SK-N-MC (cell line): Measurements from ENCODE around the gene PCYT2.

ENCODE experiments used
- DNase-seq: peaks from one replicate; pipeline ENCODE4 v3.0.0-alpha.2; 2011; ENCODE audit warnings: low read depth, low spot score
- H3K27ac ChIP-seq: fragments of 200-600 bp; sonication (generic); 2 replicates; pipeline ENCODE4 v1.5.1; 2016; ENCODE audit warnings: mixed run types
- H3K36me3 ChIP-seq: fragments of 200-600 bp; sonication (generic); 2 replicates; pipeline ENCODE4 v1.6.1; 2017; ENCODE audit warnings: antibody characterized with exemption, low read length, mixed read lengths; ENCODE audit not compliant: insufficient read depth
- H3K4me3 ChIP-seq: fragments of 200-600 bp; sonication (generic); 2 replicates; pipeline ENCODE4 v1.5.1; 2016
- H3K9ac ChIP-seq: fragments of 200-600 bp; sonication (generic); 2 replicates; pipeline ENCODE4 v1.8.0; 2017; ENCODE audit warnings: mixed run types, mixed read lengths; ENCODE audit not compliant: insufficient read length
- H3K9me3 ChIP-seq: fragments of 200-600 bp; sonication (generic); 2 replicates; pipeline ENCODE4 v1.6.1; 2017; ENCODE audit warnings: low read depth, mild to moderate bottlenecking, antibody characterized with exemption, low read length, moderate library complexity, mixed read lengths
- EZH2 ChIP-seq: fragments of 200-600 bp; sonication (generic); IDR thresholded peaks from one replicate; pipeline ENCODE4 v1.6.1; 2017; ENCODE audit warnings: antibody characterized with exemption
- FOXP2 ChIP-seq: optimal IDR thresholded peaks from 2 replicates; pipeline ENCODE3; 2011; ENCODE audit warnings: mild to moderate bottlenecking, moderate library complexity; ENCODE audit not compliant: insufficient read depth; ENCODE audit errors: extremely low read length, control extremely low read depth
- POLR2AphosphoS5 ChIP-seq: IDR thresholded peaks from 2 replicates; pipeline ENCODE4 v1.6.1; 2012; ENCODE audit warnings: mild to moderate bottlenecking, low read depth, low read length, borderline replicate concordance

The PCYT2 gene

GRCh38 chr17:81948635-81949378 is 37.6 kb upstream of the PCYT2 start:
- H3K36me3 ChIP-seq: no peaks in the 10 kb centered on the region
- H3K27ac ChIP-seq: no peak overlapping the region
- H3K9ac ChIP-seq: no peak overlapping the region
- H3K4me3 ChIP-seq: no peak overlapping the region
- TF ChIP-seq FOXP2 (no peak), POLR2AphosphoS5 (no peak), EZH2 (no peak)
- no peak for DNase-seq
- H3K9me3 ChIP-seq: no peaks in the 10 kb centered on the region

GRCh38 chr17:81947189-81947588 is 36.0 kb upstream of the PCYT2 start, which contains the start of gene MYADML2:
MYADML2 (minus strand) TSS chr17:81947233; CDS start chr17:81941741, 5,492 bp downstream.
- no peak within 1 kb of the TSS for H3K27ac ChIP-seq
- H3K9me3 ChIP-seq: no peaks in the 10 kb centered on the region
- no peak within 1 kb of the TSS for H3K9ac ChIP-seq
- no peak within 1 kb of the TSS for H3K4me3 ChIP-seq
- no peaks in the 10 kb centered on the region for H3K36me3 ChIP-seq
- no peak for DNase-seq
- TF ChIP-seq EZH2: no peak
- no peak for TF ChIP-seq POLR2AphosphoS5
- TF ChIP-seq FOXP2: no peak

GRCh38 chr17:81944858-81945257 is 33.7 kb upstream of the PCYT2 start:
- TF ChIP-seq POLR2AphosphoS5 (no peak), EZH2 (no peak), FOXP2 (no peak)
- Histone ChIP-seq H3K9ac (no peak overlapping the region), H3K9me3 (no peaks in the 10 kb centered on the region)

DNA sequence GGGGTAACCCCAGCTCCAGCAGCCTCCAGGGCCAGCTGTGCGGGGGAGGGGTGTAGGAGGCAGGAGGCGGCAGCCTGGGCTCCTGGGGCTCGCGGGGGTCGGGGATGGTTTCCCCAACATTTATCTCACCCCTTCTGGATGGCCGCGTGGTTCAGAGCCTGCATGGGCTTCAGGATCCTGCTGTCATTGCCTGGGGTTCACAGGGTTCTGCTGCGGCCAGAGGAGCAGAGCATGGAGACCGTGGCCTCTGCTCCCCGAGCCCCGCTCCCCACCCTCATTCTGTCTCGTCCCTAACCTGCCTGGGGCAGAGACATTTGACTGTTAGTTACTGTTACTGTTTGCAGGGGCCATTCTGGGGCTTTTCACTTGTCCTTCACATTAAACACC is 31.0 kb upstream of the PCYT2 start:
- Histone ChIP-seq H3K36me3 (no peaks in the 10 kb centered on the region), H3K27ac (no peak overlapping the region), H3K4me3 (no peak overlapping the region), H3K9ac (no peak overlapping the region), H3K9me3 (no peaks in the 10 kb centered on the region)
- DNase-seq: no peak
- TF ChIP-seq POLR2AphosphoS5: no peak
- no peak for TF ChIP-seq EZH2

More at GRCh38 chr17:81944858-81945257, 33.7 kb upstream of the PCYT2 start:
- H3K36me3 ChIP-seq: no peaks in the 10 kb centered on the region
- no peak overlapping the region for H3K27ac ChIP-seq
- no peak overlapping the region for H3K4me3 ChIP-seq
- DNase-seq: no peak

DNA sequence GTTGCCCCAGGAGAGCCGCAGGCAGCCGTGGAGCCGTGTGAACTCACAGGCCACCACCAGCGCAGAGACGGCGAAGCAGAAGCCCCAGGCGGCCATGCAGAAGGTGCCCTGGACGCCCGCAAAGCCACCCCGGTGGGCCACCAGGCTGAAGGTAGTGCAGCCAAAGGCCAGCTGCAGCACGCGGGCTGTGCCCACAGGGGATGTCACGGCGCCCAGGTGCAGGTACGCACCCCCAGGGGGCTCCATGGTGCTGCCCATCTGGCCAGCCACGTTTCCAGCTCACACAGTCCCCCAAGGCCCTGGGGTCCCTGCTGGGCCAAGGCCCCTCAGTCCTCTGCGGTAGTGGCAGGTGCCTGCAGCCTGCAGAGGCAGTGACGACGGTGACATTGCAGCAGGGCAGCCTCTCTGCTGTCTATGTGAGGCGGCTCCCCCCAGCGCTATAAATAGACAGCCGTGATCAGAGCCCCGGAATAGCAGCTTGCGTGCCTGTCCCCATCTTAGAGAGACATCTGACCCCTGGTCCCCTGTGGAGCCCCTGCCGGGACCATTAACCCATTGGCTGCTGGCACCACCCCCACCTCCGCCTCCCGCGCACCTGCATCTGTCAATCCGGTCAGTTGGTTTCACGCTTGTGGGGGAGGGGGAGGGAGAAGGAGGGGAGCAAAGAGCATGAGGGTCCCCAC is 30.4 kb upstream of the PCYT2 start:
- Histone ChIP-seq H3K4me3 (no peak overlapping the region), H3K27ac (no peak overlapping the region), H3K9ac (no peak overlapping the region), H3K9me3 (no peaks in the 10 kb centered on the region), H3K36me3 (no peaks in the 10 kb centered on the region)
- TF ChIP-seq FOXP2 (no peak), EZH2 (no peak), POLR2AphosphoS5 (no peak)
- no peak for DNase-seq

DNA sequence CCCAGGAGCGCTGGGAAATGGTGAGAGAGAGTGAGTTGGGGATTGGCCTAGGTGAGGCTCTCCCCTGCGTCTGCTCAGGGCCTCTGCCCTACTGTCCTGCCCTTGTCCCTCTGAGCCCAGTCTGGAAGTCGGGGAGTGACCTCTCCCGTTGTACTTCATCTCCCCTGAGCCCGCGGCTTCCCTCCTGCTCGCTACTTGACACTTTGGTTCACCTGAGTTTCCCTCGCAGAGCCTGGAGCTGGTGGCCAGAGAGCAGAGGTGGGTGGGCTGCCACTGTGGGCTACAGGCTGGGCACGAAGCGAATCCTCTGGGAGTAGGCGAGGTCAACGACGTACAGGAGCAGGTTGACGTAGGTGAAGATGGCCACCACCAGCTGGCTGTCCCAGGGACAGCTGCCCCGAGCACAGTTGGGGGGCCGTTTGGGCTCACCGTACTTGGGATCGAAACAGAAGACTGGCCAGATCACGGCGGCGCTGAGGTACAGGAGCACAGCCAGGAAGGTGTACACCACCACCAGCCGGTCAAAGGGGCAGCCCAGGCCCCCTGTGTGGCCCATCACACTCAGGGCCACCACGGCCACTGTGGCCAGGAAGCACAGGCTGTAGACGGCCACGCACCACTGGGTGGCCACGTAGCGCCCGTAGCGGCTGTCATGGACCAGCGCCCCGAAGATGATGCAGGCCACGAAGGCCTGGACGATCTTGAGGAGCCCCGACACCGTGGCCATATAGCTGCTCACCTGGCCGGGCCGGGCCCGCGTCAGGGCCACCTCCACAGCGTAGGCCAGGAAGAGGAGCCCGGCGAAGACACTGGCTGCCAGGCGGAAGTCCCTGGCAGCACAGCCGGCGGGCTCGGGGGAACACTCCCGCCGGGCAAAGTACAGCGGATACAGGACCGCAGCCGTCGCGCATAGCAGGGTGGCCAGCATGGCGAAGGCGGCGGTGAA is 29.6 kb upstream of the PCYT2 start:
- DNase-seq: no peak
- H3K9me3 ChIP-seq: no peaks in the 10 kb centered on the region
- H3K27ac ChIP-seq: no peak overlapping the region
- no peak overlapping the region for H3K9ac ChIP-seq
- TF ChIP-seq POLR2AphosphoS5: no peak
- TF ChIP-seq FOXP2: no peak
- no peak for TF ChIP-seq EZH2
- H3K4me3 ChIP-seq: no peak overlapping the region
- H3K36me3 ChIP-seq: no peaks in the 10 kb centered on the region; the same call in 1 of the 2 replicates

- Histone ChIP-seq H3K9me3 (no peaks in the 10 kb centered on the region), H3K9ac (no peak overlapping the region), H3K27ac (no peak overlapping the region), H3K4me3 (no peak overlapping the region), H3K36me3 (peaks cover 5% of the 10 kb centered on the region; the same call in 1 of the 2 replicates)
- DNase-seq: no peak
- TF ChIP-seq EZH2: no peak
- no peak for TF ChIP-seq FOXP2
- TF ChIP-seq POLR2AphosphoS5: no peak
Observed at GRCh38 chr17:81939881-81940385, 28.7 kb upstream of the PCYT2 start.
